Measurements from ENCODE around the gene OSBPL2.

DNA sequence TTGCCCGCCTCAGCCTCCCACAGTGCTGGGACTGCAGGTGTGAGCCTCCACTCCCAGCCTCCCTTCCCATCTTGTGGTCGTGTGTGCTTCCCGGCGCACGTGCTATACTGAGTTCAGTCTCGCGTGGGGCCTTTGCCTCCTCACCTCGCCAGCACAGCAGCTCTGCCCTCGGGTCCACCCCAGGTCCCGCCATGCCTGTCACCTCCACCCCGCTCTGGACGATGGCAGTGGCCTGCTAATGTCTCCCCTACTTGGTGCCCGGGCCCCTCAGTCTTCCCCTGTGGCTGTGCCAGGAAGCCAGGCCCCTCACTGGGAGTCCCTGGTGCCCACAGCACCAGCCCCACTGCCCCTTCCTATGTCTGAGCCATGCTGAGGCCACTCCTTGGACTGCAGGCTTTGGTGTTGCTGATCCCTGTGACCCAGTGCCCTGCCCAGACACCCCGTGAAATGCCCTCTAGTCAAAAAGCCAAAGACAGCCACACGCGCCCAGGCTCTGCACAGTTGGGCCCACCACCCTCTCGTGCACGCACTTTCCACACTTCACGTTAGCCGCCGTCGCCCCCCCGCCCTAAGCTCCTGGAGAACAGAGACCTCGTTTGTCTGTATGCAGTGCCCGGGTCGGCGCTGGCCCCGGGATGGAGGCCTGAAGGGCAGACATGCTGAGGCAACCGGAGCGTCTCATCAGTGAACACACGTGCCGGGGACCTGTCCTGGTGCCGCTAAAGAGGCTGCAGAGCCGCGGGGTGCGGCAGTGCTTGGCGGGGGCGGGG lies 32.5 kb upstream of the OSBPL2 start:
- TF ChIP-seq ZNF548 (tag by site-specific recombination; IDR thresholded peaks at IDR 0.05) (no peak), SALL2 (tag by site-specific recombination; IDR thresholded peaks at IDR 0.05; ENCODE audit: borderline replicate concordance) (no peak), SP2 (tag by site-specific recombination; IDR thresholded peaks at IDR 0.05) (no peak), ZNF239 (tag by site-specific recombination; IDR thresholded peaks at IDR 0.05) (no peak), ZNF121 (tag by site-specific recombination; IDR thresholded peaks at IDR 0.05) (no peak), ZNF747 (tag by site-specific recombination; IDR thresholded peaks at IDR 0.05) (no peak)
- TF ChIP-seq, protein P1, sequence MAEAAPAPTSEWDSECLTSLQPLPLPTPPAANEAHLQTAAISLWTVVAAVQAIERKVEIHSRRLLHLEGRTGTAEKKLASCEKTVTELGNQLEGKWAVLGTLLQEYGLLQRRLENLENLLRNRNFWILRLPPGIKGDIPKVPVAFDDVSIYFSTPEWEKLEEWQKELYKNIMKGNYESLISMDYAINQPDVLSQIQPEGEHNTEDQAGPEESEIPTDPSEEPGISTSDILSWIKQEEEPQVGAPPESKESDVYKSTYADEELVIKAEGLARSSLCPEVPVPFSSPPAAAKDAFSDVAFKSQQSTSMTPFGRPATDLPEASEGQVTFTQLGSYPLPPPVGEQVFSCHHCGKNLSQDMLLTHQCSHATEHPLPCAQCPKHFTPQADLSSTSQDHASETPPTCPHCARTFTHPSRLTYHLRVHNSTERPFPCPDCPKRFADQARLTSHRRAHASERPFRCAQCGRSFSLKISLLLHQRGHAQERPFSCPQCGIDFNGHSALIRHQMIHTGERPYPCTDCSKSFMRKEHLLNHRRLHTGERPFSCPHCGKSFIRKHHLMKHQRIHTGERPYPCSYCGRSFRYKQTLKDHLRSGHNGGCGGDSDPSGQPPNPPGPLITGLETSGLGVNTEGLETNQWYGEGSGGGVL (tag by site-specific recombination; IDR thresholded peaks at IDR 0.05) = no peak
- TF ChIP-seq, protein P2, sequence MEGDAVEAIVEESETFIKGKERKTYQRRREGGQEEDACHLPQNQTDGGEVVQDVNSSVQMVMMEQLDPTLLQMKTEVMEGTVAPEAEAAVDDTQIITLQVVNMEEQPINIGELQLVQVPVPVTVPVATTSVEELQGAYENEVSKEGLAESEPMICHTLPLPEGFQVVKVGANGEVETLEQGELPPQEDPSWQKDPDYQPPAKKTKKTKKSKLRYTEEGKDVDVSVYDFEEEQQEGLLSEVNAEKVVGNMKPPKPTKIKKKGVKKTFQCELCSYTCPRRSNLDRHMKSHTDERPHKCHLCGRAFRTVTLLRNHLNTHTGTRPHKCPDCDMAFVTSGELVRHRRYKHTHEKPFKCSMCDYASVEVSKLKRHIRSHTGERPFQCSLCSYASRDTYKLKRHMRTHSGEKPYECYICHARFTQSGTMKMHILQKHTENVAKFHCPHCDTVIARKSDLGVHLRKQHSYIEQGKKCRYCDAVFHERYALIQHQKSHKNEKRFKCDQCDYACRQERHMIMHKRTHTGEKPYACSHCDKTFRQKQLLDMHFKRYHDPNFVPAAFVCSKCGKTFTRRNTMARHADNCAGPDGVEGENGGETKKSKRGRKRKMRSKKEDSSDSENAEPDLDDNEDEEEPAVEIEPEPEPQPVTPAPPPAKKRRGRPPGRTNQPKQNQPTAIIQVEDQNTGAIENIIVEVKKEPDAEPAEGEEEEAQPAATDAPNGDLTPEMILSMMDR (tag by site-specific recombination; IDR thresholded peaks at IDR 0.05) = no peak
- TF ChIP-seq, protein P3, sequence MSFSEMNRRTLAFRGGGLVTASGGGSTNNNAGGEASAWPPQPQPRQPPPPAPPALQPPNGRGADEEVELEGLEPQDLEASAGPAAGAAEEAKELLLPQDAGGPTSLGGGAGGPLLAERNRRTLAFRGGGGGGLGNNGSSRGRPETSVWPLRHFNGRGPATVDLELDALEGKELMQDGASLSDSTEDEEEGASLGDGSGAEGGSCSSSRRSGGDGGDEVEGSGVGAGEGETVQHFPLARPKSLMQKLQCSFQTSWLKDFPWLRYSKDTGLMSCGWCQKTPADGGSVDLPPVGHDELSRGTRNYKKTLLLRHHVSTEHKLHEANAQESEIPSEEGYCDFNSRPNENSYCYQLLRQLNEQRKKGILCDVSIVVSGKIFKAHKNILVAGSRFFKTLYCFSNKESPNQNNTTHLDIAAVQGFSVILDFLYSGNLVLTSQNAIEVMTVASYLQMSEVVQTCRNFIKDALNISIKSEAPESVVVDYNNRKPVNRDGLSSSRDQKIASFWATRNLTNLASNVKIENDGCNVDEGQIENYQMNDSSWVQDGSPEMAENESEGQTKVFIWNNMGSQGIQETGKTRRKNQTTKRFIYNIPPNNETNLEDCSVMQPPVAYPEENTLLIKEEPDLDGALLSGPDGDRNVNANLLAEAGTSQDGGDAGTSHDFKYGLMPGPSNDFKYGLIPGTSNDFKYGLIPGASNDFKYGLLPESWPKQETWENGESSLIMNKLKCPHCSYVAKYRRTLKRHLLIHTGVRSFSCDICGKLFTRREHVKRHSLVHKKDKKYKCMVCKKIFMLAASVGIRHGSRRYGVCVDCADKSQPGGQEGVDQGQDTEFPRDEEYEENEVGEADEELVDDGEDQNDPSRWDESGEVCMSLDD (tag by site-specific recombination; IDR thresholded peaks at IDR 0.05) = no peak

Measured in HEK293 (cell line).